Panc1 (cell line): ENCODE data around the gene HIPK2. TPM values are rescaled to one million over a fixed set of nuclear protein-coding genes. Genes with fewer than 3 reads are reported as not detected.

ENCODE experiments used
- ATAC-seq: fragments of 200-7000 bp; cut with Tn5 transposase; 2 replicates; pipeline ENCODE4 v1.9.1; 2020; ENCODE audit warnings: mild to moderate bottlenecking, moderate library complexity
- BruUV-seq: library from RNA; stranded (reverse); fragments of 400-500 nt; replicated peaks from 2 replicates; lab custom pipeline; 2021; lab: Mats Ljungman, UMichigan
- CTCF ChIA-PET: fragments of 300-600 bp; sonication (Branson Sonifier 250); formaldehyde crosslinking; loops from one replicate; lab custom pipeline; 2022; ENCODE audit warnings: antibody characterized with exemption; lab: Charles Lee
- POLR2A ChIA-PET: fragments of 300-600 bp; sonication (Branson Sonifier 250); formaldehyde crosslinking; loops from one replicate; lab custom pipeline; 2022; ENCODE audit warnings: antibody characterized with exemption; lab: Charles Lee
- DNase-seq: peaks from one replicate; pipeline ENCODE4 v3.0.0-alpha.2; 2010; ENCODE audit warnings: low read depth, low spot score
- H3K27ac ChIP-seq: 2 replicates; pipeline ENCODE4 v1.5.1; 2011; ENCODE audit warnings: mild to moderate bottlenecking, low read length, inconsistent platforms
- H3K27me3 ChIP-seq: fragments of 200-500 bp; sonication (Bioruptor generic); 2 replicates; pipeline ENCODE4 v1.6.0; 2014; ENCODE audit warnings: low read length, inconsistent platforms; ENCODE audit not compliant: control insufficient read depth, insufficient read depth
- H3K36me3 ChIP-seq: fragments of 200-500 bp; sonication (Bioruptor generic); 2 replicates; pipeline ENCODE4 v1.5.1; 2014; ENCODE audit warnings: inconsistent platforms, mild to moderate bottlenecking, low read length, moderate library complexity; ENCODE audit not compliant: control insufficient read depth, insufficient read depth
- H3K4me1 ChIP-seq: 2 replicates; pipeline ENCODE4 v1.5.1; 2011; ENCODE audit warnings: inconsistent platforms, mild to moderate bottlenecking, low read length, moderate library complexity; ENCODE audit not compliant: control insufficient read depth, insufficient read depth
- H3K4me3 ChIP-seq, 2 experiments: 2 replicates each; pipeline ENCODE4 v1.5.1; 2011 to 2012; ENCODE audit warnings: low read depth in 2 of 2, low read length in 2 of 2, mild to moderate bottlenecking in 2 of 2, inconsistent platforms in 1 of 2, moderate library complexity in 1 of 2
- H3K9me3 ChIP-seq: fragments of 200-500 bp; sonication (Bioruptor generic); 2 replicates; pipeline ENCODE4 v1.5.1; 2014; ENCODE audit warnings: low read depth, mild to moderate bottlenecking, inconsistent platforms, low read length, moderate library complexity; ENCODE audit not compliant: control insufficient read depth, insufficient read depth
- POLR2AphosphoS5 ChIP-seq: IDR thresholded peaks from 2 replicates; pipeline ENCODE4 v1.6.1; 2012; ENCODE audit warnings: mild to moderate bottlenecking, low read depth, low read length, moderate library complexity
- SIN3A ChIP-seq: IDR thresholded peaks from 2 replicates; pipeline ENCODE4 v1.6.1; 2012; ENCODE audit warnings: low read depth, mild to moderate bottlenecking, low read length, moderate library complexity, borderline replicate concordance; ENCODE audit not compliant: insufficient read depth
- TCF7L2 ChIP-seq: IDR thresholded peaks from 2 replicates; pipeline ENCODE4 v1.6.1; 2011; ENCODE audit warnings: mild to moderate bottlenecking, low read depth, low read length, inconsistent platforms
- in situ Hi-C: cut with HindIII; loops from 2 replicates; pipeline ENCODE4 v1.10.0; 2016; ENCODE audit warnings: low sequenced_read_pairs, low pct_unique_long_range_greater_than_20kb
- intact Hi-C: fragments of 100-400 bp; cut with micrococcal nuclease; formaldehyde crosslinking; loops from one replicate; pipeline ENCODE4 v1.10.0; 2022; ENCODE audit not compliant: unreplicated experiment
- total RNA-seq: library from RNA; stranded (reverse); gene quantifications from one replicate; pipeline ENCODE4 v1.2.1, GENCODE V29; 2021; ENCODE audit not compliant: unreplicated experiment
- TF ChIP-seq, protein P1 (sequence below), 2 experiments: IDR thresholded peaks; 2 replicates each; pipeline ENCODE4 v1.6.1; 2011 to 2012; ENCODE audit warnings: low read depth in 2 of 2, control low read depth in 1 of 2, low read length in 1 of 2, mild to moderate bottlenecking in 1 of 2, moderate library complexity in 1 of 2; ENCODE audit not compliant: insufficient read depth in 1 of 2
- TF ChIP-seq, protein P2 (sequence below): fragments of 450-650 bp; IDR thresholded peaks from 2 replicates; pipeline ENCODE4 v1.5.1; 2017; ENCODE audit warnings: mild to moderate bottlenecking

HIPK2 gene
- total RNA-seq, 1 experiment from 2014 or later: 34.1 TPM

DNA sequence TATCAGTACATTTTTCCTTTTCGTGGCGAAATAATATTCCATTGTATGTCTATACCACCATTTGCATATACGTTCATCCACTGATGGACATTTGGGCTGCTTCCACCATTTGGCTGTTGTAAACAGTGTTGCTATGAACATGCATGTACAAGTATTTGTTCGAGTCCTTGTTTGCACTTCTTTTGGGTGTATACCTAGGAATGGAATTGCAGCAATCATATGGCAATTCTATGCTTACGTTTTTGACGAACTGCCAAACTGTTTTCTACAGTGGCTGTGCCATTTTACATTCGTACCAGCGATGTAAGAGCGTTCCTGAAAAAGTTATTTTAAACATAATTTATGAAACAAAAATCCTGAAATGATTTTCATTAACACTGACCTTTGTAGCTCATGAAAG is 79.5 kb downstream of the HIPK2 start:
- H3K27me3 ChIP-seq: no peaks in the 10 kb centered on the region
- intact Hi-C loops: no loop called here
- BruUV-seq: TSS peak; percentile 44
- in situ Hi-C loops: no loop called here
- ChIA-PET CTCF (interaction anchor here (0.7 kb wide), 1 partner anchor 52 kb away, joined by 16 read pairs; no protein-coding TSS in a partner anchor), POLR2A (no interaction called here)
- H3K27ac ChIP-seq: no peak overlapping the region
- DNase-seq (no peak), ATAC-seq (no peak)
- H3K4me1 ChIP-seq: peaks cover 5% of the 10 kb centered on the region; the same call in 1 of the 2 replicates
- no peak overlapping the region for H3K4me3 ChIP-seq
- TF ChIP-seq, protein P1, sequence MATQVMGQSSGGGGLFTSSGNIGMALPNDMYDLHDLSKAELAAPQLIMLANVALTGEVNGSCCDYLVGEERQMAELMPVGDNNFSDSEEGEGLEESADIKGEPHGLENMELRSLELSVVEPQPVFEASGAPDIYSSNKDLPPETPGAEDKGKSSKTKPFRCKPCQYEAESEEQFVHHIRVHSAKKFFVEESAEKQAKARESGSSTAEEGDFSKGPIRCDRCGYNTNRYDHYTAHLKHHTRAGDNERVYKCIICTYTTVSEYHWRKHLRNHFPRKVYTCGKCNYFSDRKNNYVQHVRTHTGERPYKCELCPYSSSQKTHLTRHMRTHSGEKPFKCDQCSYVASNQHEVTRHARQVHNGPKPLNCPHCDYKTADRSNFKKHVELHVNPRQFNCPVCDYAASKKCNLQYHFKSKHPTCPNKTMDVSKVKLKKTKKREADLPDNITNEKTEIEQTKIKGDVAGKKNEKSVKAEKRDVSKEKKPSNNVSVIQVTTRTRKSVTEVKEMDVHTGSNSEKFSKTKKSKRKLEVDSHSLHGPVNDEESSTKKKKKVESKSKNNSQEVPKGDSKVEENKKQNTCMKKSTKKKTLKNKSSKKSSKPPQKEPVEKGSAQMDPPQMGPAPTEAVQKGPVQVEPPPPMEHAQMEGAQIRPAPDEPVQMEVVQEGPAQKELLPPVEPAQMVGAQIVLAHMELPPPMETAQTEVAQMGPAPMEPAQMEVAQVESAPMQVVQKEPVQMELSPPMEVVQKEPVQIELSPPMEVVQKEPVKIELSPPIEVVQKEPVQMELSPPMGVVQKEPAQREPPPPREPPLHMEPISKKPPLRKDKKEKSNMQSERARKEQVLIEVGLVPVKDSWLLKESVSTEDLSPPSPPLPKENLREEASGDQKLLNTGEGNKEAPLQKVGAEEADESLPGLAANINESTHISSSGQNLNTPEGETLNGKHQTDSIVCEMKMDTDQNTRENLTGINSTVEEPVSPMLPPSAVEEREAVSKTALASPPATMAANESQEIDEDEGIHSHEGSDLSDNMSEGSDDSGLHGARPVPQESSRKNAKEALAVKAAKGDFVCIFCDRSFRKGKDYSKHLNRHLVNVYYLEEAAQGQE (IDR thresholded peaks at IDR 0.05; ENCODE audit: insufficient read depth in 1 of 2, low read depth in 2 of 2, low read length in 1 of 2): no peak
- TF ChIP-seq TCF7L2: no peak
- no peaks in the 10 kb centered on the region for H3K36me3 ChIP-seq
- H3K9me3 ChIP-seq: no peaks in the 10 kb centered on the region

DNA sequence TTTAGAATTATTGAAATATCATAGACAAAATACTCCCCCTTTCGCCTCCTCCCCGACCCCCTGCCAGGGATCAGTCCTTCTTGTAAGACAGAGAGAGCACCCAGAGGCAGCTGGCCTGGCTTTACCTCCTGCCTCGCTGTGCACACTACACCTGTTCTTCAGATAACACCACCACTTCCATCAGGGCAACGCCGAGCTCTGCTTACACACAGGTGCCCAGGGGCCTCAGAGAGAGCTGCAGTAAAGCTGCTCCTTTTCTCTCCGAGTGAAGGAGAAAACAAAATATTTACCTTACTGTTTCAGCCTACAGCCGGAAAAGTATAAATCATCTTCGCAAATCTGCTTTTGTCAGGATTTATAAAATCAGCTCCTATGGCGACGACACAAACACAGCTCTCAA is 80.7 kb downstream of the HIPK2 start:
- Histone ChIP-seq H3K27ac (no peak overlapping the region), H3K4me3 (no peak overlapping the region), H3K4me1 (peaks cover 3% of the 10 kb centered on the region; the same call in 1 of the 2 replicates), H3K27me3 (no peaks in the 10 kb centered on the region), H3K36me3 (no peaks in the 10 kb centered on the region), H3K9me3 (no peaks in the 10 kb centered on the region)
- intact Hi-C loops: no loop called here
- DNase-seq (no peak), ATAC-seq (no peak)
- in situ Hi-C loops: no loop called here
- TF ChIP-seq POLR2AphosphoS5 (no peak), TCF7L2 (no peak), SIN3A (no peak)
- TF ChIP-seq, protein P1 (IDR thresholded peaks at IDR 0.05; ENCODE audit: insufficient read depth in 1 of 2, low read depth in 2 of 2, low read length in 1 of 2): no peak
- TF ChIP-seq, protein P2, sequence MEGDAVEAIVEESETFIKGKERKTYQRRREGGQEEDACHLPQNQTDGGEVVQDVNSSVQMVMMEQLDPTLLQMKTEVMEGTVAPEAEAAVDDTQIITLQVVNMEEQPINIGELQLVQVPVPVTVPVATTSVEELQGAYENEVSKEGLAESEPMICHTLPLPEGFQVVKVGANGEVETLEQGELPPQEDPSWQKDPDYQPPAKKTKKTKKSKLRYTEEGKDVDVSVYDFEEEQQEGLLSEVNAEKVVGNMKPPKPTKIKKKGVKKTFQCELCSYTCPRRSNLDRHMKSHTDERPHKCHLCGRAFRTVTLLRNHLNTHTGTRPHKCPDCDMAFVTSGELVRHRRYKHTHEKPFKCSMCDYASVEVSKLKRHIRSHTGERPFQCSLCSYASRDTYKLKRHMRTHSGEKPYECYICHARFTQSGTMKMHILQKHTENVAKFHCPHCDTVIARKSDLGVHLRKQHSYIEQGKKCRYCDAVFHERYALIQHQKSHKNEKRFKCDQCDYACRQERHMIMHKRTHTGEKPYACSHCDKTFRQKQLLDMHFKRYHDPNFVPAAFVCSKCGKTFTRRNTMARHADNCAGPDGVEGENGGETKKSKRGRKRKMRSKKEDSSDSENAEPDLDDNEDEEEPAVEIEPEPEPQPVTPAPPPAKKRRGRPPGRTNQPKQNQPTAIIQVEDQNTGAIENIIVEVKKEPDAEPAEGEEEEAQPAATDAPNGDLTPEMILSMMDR: no peak
- ChIA-PET CTCF (no interaction called here), POLR2A (no interaction called here)
- no TSS peak for BruUV-seq
